HG03442 (cell line): ENCODE results near the gene RAB28.
"Not testable (repeated sequence)": the region's sequence is repeated elsewhere in the genome, so short reads cannot be mapped to it uniquely, and the experiment has no call there.

Experiments used
- ATAC-seq: cut with Tn5 transposase; IDR thresholded peaks from one replicate; pipeline ENCODE4 v1.9.1; 2021; ENCODE audit warnings: mild to moderate bottlenecking, moderate library complexity; ENCODE audit not compliant: unreplicated experiment

Gene RAB28

GRCh38 chr4:13452927-13453579, 31.1 kb downstream of the RAB28 start:
- peak; percentile 46 for ATAC-seq

- no peak for ATAC-seq
Observed at GRCh38 chr4:13449590-13449989, 34.5 kb downstream of the RAB28 start.

GRCh38 chr4:13445841-13446790, 38.0 kb downstream of the RAB28 start:
- no peak for ATAC-seq

GRCh38 chr4:13441506-13441905, 42.6 kb downstream of the RAB28 start:
- ATAC-seq = no peak

GRCh38 chr4:13436962-13437361, 47.2 kb downstream of the RAB28 start:
- ATAC-seq = no peak

- no peak for ATAC-seq
Observed at GRCh38 chr4:13432453-13432852, 51.7 kb downstream of the RAB28 start.

- ATAC-seq = no peak
Observed at GRCh38 chr4:13430834-13431568, 53.1 kb downstream of the RAB28 start.

GRCh38 chr4:13427599-13428325, 56.4 kb downstream of the RAB28 start:
- ATAC-seq = no peak

GRCh38 chr4:13415068-13415785, 68.9 kb downstream of the RAB28 start:
- ATAC-seq = no peak

GRCh38 chr4:13413729-13414437, 70.3 kb downstream of the RAB28 start:
- ATAC-seq = peak; percentile 45

DNA sequence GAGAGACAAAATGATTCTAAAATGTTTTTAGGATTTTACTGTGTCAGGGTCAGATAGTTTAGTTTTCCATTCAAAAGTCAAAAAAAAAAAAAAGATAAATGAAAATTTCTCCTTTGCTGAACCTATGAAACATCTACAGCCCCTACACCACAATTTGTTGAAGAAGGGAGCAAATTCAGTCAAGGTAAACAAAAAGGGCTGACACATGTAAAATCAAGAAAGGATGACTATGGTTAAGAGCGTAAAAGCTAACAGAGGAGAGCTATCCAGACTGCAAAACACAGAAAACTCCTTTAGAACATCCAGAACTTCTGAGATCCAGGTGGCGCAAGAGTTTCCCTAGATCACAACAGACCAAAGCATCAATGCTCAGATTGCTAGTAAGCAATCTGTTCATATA, 72.2 kb downstream of the RAB28 start:
- no peak for ATAC-seq

DNA sequence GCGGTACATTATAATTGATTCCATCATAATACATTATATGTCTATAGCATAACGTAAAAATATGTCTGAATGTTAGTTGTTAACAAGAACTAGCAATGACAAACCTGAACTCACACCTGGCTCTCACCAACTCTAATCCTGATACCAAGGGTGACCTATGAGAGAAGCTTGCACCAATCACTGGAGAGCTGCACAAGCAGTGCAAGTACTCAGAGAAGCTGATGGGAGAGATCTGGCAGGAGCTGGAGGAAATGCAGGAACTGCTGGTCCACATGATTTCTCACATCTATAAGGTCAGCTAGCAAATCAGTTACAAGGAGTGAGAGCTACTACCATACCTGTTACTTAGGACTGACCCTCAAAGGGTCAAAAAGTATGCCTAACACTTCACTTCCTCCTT, 74.8 kb downstream of the RAB28 start:
- ATAC-seq = no peak

GRCh38 chr4:13406156-13406555, 78.0 kb downstream of the RAB28 start:
- ATAC-seq = not testable (repeated sequence)

GRCh38 chr4:13403833-13404232, 80.3 kb downstream of the RAB28 start:
- no peak for ATAC-seq

DNA sequence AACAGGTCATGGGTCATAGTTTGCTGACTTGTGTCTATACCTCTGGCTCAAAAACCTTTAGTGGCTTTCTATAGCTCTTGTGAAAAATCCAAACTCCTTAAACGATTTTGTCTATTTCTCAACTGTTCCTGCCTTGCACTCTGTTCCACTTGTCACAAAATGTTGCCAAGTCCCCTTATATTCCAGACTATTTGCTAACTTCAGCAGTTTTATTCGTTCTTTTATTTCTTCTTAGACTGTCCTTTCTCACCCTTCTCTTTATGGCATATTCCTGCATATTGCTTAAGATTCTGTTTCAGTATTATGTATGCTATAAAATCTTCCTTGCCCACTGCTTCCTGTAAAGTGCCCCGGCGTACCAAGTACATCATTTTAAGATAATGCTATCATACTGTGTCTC, 80.8 kb downstream of the RAB28 start:
- ATAC-seq = no peak

DNA sequence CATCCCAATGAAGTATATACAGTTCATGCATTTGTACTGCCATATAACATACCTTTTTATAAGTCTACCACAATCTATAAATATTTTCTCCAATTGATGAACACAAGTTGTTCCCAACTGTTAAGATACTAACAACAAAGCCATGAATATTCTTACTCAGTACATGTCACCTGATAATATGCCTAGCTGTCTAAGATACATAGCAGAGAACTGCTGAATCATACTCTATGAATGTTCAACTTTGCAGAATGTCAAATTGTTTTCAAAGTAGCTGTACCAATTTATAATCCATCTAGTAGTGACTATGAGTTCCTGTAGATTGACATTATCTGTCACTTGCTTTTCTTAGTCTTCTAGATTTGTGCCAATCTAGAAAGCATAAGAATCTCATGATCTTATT, 84.9 kb downstream of the RAB28 start:
- no peak for ATAC-seq

DNA sequence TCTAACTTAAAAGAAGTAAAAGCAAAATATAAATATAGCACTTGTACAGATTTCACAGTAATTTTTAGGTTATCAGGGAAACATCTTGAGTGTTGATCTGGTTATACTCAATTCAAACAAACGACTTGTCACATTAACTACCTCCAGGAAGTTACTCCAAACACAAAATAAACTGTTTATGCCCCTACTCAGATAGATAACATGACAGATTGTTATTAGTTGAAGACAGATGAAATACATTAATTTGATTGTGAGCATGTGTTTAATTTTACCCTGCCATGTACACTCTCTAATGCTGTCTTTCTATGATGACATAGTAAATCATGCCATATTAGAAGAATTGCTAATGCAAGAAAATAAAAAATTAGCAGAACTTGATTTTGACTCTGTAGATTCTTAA, 88.0 kb downstream of the RAB28 start:
- ATAC-seq = no peak

GRCh38 chr4:13389901-13390300, 94.2 kb downstream of the RAB28 start:
- not testable (repeated sequence) for ATAC-seq

DNA sequence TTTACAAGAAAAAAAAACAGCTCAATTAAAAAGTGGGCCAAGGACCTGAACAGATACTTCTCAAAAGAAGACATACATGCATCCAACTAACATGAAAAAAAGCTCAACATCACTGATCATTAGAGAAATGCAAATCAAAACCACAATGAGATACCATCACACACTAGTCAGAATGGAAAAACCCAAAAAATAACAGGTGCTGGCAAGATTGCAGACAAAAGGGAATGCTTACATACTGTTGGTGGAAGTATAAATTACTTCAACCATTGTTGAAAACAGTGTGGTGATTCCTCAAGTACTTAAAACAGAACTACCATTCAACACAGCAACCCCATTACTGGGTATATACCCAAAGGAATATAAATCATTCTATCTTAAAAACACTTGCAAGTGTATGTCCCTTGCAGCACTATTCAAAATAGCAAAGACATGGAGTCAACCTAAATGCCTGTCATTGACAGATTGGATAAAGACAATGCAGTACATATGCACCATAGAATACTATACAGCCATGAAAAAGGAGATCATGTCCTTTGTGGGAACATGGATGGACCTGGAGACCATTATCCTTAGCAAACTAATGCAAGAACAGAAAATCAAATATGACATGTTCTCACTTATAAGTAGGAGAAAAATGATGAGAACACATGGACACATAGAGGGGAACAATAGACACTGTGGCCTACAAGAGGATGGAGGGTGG, 97.6 kb downstream of the RAB28 start:
- peak; percentile 84 for ATAC-seq
